Lung (tissue), 12 donors: ENCODE data around the gene TPO. TPM values are rescaled to one million over a fixed set of nuclear protein-coding genes. Genes with fewer than 3 reads are reported as not detected.

Experiments used
- ATAC-seq: fragments of 200-7000 bp; cut with Tn5 transposase; one replicate; pipeline ENCODE4 v1.9.1; 2020; ENCODE audit warnings: moderate number of reproducible peaks; ENCODE audit not compliant: insufficient read depth, low FRiP score
- DNase-seq, 3 donors: peaks; one replicate each; pipeline ENCODE4 v3.0.0-alpha.2; 2013 to 2017
- H3K27ac ChIP-seq, 2 donors: one replicate each; pipeline ENCODE4 v1.5.1; 2013; ENCODE audit warnings: mild to moderate bottlenecking in 2 of 2, moderate library complexity in 2 of 2, control low read depth in 1 of 2, inconsistent platforms in 1 of 2, low read depth in 1 of 2, low read length in 1 of 2
- H3K27me3 ChIP-seq, 3 donors: one replicate each; pipeline ENCODE4 v1.5.1; 2013; ENCODE audit warnings: low read length in 2 of 3; ENCODE audit not compliant: control insufficient read depth in 3 of 3, insufficient read depth in 3 of 3
- H3K36me3 ChIP-seq, 4 donors: one replicate each; pipeline ENCODE4 v1.5.1; 2013; ENCODE audit warnings: low read length in 4 of 4, mild to moderate bottlenecking in 1 of 4, moderate library complexity in 1 of 4; ENCODE audit not compliant: control insufficient read depth in 4 of 4, insufficient read depth in 4 of 4
- H3K4me1 ChIP-seq, 5 donors: one replicate each; pipeline ENCODE4 v1.5.1; 2013; ENCODE audit warnings: low read length in 5 of 5, mild to moderate bottlenecking in 2 of 5, moderate library complexity in 1 of 5; ENCODE audit not compliant: control insufficient read depth in 5 of 5, insufficient read depth in 5 of 5
- H3K4me3 ChIP-seq: one replicate; pipeline ENCODE4 v1.5.1; 2013; ENCODE audit warnings: mild to moderate bottlenecking, control low read depth, moderate library complexity
- H3K9ac ChIP-seq, 2 donors: one replicate each; pipeline ENCODE4 v1.5.1; 2013; ENCODE audit warnings: low read length in 2 of 2, control low read depth in 1 of 2; ENCODE audit not compliant: insufficient read depth in 1 of 2
- H3K9me3 ChIP-seq, 4 donors: one replicate each; pipeline ENCODE4 v1.5.1; 2013; ENCODE audit warnings: low read length in 3 of 4, mild to moderate bottlenecking in 1 of 4, moderate library complexity in 1 of 4; ENCODE audit not compliant: control insufficient read depth in 4 of 4, insufficient read depth in 3 of 4
- WGBS, 2 donors: extraction: QIAGEN DNeasy Blood & Tissue Kit; methylation state at CpG; one replicate each; pipeline ENCODE4 v1.1.7; 2013; 5-methylcytosine and 5-hydroxymethylcytosine counted together
- polyA plus RNA-seq, 2 donors: library from polyadenylated mRNA; stranded (reverse); fragments of 200-250 nt; gene quantifications; one replicate each; pipeline ENCODE4 v1.2.1, GENCODE V29; 2013
- total RNA-seq, 2 donors: library from RNA; depleted of rRNA in 1 of 2; stranded (reverse); fragments of >200 nt in 1 of 2; gene quantifications; one replicate each; pipeline ENCODE4 v1.2.1, GENCODE V29; 2014 to 2021
- TF ChIP-seq, protein P1 (sequence below): IDR thresholded peaks from 2 replicates; pipeline ENCODE4 v1.5.1; 2012; ENCODE audit warnings: mild to moderate bottlenecking; ENCODE audit errors: control extremely low read depth, extremely low read depth
- donor health status: control.
- donor health status: control.
- donor health status: Bipolar disorder and iron deficiency.
- donor health status: healthy.
- donor health status: DM: yes; HTN: yes; CAD: no.

The TPO gene
- total and polyA plus RNA-seq, 4 donors = 0.17 to 0.31 TPM; not detected in 2

DNA sequence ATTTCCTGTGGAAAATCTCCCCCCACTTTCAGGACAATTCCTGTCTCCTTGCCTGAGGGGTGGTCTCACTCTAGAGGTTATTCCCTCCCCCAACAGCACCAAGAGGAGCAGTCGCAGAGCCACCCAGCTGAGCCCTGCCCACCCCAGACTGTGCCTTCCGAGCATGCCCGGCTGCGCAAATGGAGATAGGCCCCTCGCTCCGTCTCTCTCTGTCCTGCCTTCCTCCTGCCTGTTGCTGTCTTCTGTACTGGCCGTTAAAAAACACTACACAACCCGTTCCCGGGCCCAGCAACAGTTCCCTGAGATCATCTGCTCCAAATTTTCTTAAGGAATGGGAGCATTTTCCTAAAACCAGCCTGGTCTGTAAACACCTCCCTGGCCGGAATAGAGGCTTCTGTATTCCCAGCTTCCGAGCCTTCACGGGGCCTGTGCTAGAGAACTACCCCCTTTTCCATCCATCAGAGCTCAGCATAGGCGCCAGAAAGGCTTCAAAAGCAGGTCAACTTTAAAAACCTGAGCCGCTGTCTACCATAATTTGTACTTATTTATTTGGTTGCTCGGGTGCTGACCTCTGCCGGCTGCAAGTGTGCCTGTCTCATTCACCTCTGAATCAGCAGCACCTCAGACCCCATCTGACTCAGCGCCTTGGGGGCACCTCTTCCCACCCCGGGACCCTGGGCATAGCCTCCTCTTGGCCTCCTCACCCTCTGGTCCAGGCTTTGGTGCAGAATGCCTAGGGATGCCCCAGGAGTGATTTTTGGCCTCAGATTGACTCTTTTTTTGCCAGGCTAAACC is 171.6 kb downstream of the TPO start:
- Histone ChIP-seq H3K27me3 (no peaks in the 10 kb centered on the region), H3K4me1 (peaks cover 0 to 8% (median 5%) of the 10 kb centered on the region in 5 donors), H3K4me3 (no peak overlapping the region), H3K27ac (no peak overlapping the region), H3K9ac (no peak overlapping the region), H3K9me3 (no peaks in the 10 kb centered on the region), H3K36me3 (no peaks in the 10 kb centered on the region)
- DNase-seq = no peak
- ATAC-seq = no peak
- WGBS, 2 donors = 88 to 93% methylated on average over 18 of the region's 18 CpGs
- TF ChIP-seq, protein P1, sequence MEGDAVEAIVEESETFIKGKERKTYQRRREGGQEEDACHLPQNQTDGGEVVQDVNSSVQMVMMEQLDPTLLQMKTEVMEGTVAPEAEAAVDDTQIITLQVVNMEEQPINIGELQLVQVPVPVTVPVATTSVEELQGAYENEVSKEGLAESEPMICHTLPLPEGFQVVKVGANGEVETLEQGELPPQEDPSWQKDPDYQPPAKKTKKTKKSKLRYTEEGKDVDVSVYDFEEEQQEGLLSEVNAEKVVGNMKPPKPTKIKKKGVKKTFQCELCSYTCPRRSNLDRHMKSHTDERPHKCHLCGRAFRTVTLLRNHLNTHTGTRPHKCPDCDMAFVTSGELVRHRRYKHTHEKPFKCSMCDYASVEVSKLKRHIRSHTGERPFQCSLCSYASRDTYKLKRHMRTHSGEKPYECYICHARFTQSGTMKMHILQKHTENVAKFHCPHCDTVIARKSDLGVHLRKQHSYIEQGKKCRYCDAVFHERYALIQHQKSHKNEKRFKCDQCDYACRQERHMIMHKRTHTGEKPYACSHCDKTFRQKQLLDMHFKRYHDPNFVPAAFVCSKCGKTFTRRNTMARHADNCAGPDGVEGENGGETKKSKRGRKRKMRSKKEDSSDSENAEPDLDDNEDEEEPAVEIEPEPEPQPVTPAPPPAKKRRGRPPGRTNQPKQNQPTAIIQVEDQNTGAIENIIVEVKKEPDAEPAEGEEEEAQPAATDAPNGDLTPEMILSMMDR = no peak

GRCh38 chr2:1585635-1586034 is 172.4 kb downstream of the TPO start:
- Histone ChIP-seq H3K27me3 (no peaks in the 10 kb centered on the region), H3K4me1 (peaks cover 0 to 9% (median 5%) of the 10 kb centered on the region in 5 donors), H3K9ac (no peak overlapping the region), H3K36me3 (no peaks in the 10 kb centered on the region), H3K27ac (no peak overlapping the region), H3K4me3 (no peak overlapping the region), H3K9me3 (no peaks in the 10 kb centered on the region)
- no peak for DNase-seq
- WGBS, 2 donors = 92 to 96% methylated on average over 17 of the region's 17 CpGs
- no peak for ATAC-seq
- TF ChIP-seq, protein P1 = no peak

DNA sequence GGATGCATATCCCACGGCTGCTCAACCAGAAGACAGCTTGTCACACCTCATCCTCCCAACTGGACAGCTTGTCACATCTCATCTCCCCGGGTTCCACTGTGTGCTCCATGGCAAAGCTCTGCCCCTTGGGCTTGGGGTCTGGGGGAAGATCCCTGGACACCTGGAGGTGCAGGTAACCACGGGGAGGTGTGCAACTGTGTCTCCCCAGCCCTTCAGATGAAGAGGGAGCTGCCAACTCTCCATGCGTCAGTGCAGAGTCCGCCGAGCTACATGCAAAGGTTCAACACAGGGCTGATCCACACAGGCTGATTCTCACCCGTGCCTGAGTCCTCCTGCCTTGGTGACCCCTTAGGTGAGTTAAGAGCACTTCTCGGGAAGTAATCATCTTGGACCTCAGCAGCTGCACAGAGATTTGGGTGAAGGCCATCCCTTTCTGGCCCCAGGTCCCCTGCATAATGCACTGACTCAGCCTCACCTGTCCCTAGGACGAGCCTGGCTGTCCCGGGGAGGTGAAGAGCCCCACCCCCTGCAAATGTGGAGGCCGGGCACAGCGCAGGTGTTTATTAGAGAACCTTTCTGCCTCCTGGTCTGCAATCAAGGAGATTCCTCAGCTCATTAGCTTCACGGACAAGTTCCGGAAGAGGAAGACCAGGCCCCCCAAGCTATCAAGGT is 173.1 kb downstream of the TPO start:
- Histone ChIP-seq H3K27ac (no peak overlapping the region), H3K4me3 (no peak overlapping the region), H3K36me3 (no peaks in the 10 kb centered on the region), H3K4me1 (peaks cover 0 to 17% (median 5%) of the 10 kb centered on the region in 5 donors), H3K9me3 (no peaks in the 10 kb centered on the region), H3K9ac (no peak overlapping the region), H3K27me3 (no peaks in the 10 kb centered on the region)
- 84 to 89% methylated on average over 14 of the region's 14 CpGs for WGBS, 2 donors
- TF ChIP-seq, protein P1 = no peak
- ATAC-seq (no peak), DNase-seq (no peak)
